Naive B cell (primary cell): ENCODE results near the gene POC5. TPM values are rescaled to one million over a fixed set of nuclear protein-coding genes. Genes with fewer than 3 reads are reported as not detected.
"Not testable (repeated sequence)": the region's sequence is repeated elsewhere in the genome, so short reads cannot be mapped to it uniquely, and the experiment has no call there.

Experiments
- ATAC-seq, 2 donors: fragments of 150-1000 bp; cut with Tn5 transposase; 2 replicates each; pipeline ENCODE4 v1.10.0; 2021; ENCODE audit warnings: low read depth in 2 of 2, mild to moderate bottlenecking in 2 of 2, moderate library complexity in 2 of 2
- DNase-seq: peaks from one replicate; pipeline ENCODE4 v3.0.0; 2022
- H3K27ac Mint-ChIP-seq, 6 donors: one replicate each; pipeline ENCODE4 v1.8.0; 2020 to 2022; ENCODE audit warnings: mild to moderate bottlenecking in 6 of 6, mixed read lengths in 6 of 6, moderate library complexity in 5 of 6, inconsistent platforms in 2 of 6
- H3K27me3 Mint-ChIP-seq, 3 donors: one replicate each; pipeline ENCODE4 v1.8.0; 2021 to 2022; ENCODE audit warnings: mixed read lengths in 3 of 3, mild to moderate bottlenecking in 1 of 3
- H3K36me3 Mint-ChIP-seq, 2 donors: one replicate each; pipeline ENCODE4 v1.8.0; 2020 to 2022; ENCODE audit warnings: mixed read lengths in 2 of 2, inconsistent platforms in 1 of 2, mild to moderate bottlenecking in 1 of 2
- H3K4me1 Mint-ChIP-seq, 3 donors: one replicate each; pipeline ENCODE4 v1.8.0; 2020 to 2022; ENCODE audit warnings: mixed read lengths in 3 of 3, inconsistent platforms in 1 of 3, mild to moderate bottlenecking in 1 of 3, moderate library complexity in 1 of 3
- H3K4me3 Mint-ChIP-seq, 8 donors: one replicate each; pipeline ENCODE4 v1.8.0; 2020 to 2022; ENCODE audit warnings: mild to moderate bottlenecking in 8 of 8, mixed read lengths in 8 of 8, moderate library complexity in 8 of 8, inconsistent platforms in 2 of 8
- H3K9me3 Mint-ChIP-seq, 7 donors: one replicate each; pipeline ENCODE4 v1.8.0; 2020 to 2022; ENCODE audit warnings: mixed read lengths in 7 of 7, mild to moderate bottlenecking in 5 of 7, inconsistent platforms in 2 of 7, moderate library complexity in 1 of 7
- polyA plus RNA-seq, 6 donors: library from polyadenylated mRNA; unstranded; fragments of 300-500 nt; fragmentation: Illumina TruSeq; gene quantifications; one replicate each; pipeline ENCODE4 v1.2.3, GENCODE V29; 2021; ENCODE audit warnings: low read depth in 6 of 6

Gene POC5
- polyA plus RNA-seq, 6 donors from 2014 or later = 11.1 to 26.7 (median 18.9) TPM

DNA sequence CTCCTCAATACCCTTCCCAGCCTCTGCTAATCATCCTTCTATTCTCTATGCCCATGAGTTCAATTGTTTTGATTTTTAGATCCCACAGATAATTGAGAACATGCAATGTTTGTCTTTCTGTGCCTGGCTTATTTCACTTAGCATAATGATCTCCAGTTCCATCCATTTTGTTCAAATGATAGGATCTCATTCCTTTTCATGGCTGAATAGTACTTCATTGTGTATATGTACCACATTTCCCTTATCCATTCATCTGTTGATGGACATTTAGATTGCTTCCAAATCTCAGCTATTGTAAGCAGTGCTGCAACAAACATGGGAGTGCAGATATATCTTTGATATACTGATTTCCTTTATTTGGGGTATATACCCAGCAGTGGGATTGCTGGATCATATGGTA is 9.0 kb upstream of the POC5 start:
- Mint-ChIP-seq H3K27me3 (peaks cover 12 to 27% (median 23%) of the 10 kb centered on the region in 3 donors), H3K9me3 (peaks cover 0 to 16% (median 5%) of the 10 kb centered on the region in 7 donors)
- H3K4me1 Mint-ChIP-seq, H3K4me3 Mint-ChIP-seq, ATAC-seq, H3K27ac Mint-ChIP-seq, H3K36me3 Mint-ChIP-seq, DNase-seq: not testable (repeated sequence)

DNA sequence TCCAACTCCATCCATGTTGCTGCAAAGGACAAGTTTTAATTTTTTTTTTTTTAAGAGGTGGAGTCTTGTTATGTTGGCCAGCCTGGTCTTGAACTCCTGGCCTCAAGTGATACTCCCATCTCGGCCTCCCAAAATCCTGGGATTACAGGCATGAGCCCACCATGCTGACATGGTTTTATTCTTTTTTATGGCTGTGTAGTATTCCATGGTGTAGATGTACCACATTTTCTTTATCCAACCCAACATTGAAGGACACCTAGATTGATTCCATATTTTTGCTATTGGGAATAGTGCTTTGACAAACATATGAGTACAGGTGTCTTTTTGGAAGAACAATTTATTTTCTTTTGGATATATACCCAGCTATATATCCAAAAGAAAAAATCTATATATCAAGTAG is 6.1 kb upstream of the POC5 start:
- H3K9me3 Mint-ChIP-seq = peaks cover 0 to 16% (median 5%) of the 10 kb centered on the region in 7 donors
- no peak for DNase-seq
- H3K27me3 Mint-ChIP-seq = peaks cover 22 to 35% (median 27%) of the 10 kb centered on the region in 3 donors
- ATAC-seq = no peak
- no peak overlapping the region for H3K27ac Mint-ChIP-seq
- H3K4me3 Mint-ChIP-seq = no peak overlapping the region
- H3K36me3 Mint-ChIP-seq = no peaks in the 10 kb centered on the region
- H3K4me1 Mint-ChIP-seq = no peaks in the 10 kb centered on the region

DNA sequence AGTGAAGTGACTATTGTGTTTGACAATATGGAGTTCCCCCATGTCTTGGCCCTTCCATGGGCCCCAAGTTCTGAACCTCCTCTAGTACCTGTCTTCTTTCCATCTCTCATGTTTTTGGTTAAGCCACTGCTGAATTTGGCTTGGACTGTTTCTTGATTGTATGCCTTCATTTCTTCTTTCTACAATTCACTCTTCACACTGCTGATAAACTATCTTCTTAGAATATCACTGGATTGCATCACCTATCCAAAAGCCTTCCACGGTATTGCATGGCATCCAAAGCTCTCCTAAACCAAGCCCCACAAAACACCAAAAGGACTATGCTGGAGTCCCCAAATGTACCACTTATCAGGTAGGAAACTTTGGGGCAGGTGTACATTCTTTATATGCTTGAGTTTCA is 4.3 kb upstream of the POC5 start:
- ATAC-seq (no peak), DNase-seq (no peak)

DNA sequence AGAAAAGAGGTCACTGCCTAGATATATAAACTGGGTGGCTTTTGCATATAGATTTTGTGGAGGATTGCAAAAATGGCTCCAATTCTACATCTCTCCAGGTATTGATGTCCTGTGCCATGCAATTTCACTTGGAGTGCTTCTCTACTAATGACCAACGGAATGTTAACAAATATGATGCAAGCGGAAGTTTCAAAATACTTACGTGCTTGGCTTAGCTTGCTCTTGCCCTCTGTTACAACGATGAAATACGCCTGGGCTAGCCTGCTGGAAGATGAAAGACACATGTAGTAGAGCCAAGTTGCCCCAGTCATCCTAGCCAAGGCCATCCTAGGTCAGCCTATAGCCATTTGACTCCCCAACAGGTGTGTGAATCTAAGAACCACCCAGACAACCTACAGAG is 3.6 kb upstream of the POC5 start:
- Mint-ChIP-seq H3K4me3 (no peak overlapping the region), H3K27ac (no peak overlapping the region), H3K4me1 (peaks cover 5 to 17% (median 17%) of the 10 kb centered on the region in 3 donors), H3K36me3 (no peaks in the 10 kb centered on the region), H3K9me3 (peaks cover 0 to 11% (median 5%) of the 10 kb centered on the region in 7 donors), H3K27me3 (peaks cover 16 to 26% (median 22%) of the 10 kb centered on the region in 3 donors)
- no peak for DNase-seq
- no peak for ATAC-seq

More for the DNA sequence above, 4.3 kb upstream of the POC5 start:
- peaks cover 16 to 32% (median 22%) of the 10 kb centered on the region in 3 donors for H3K27me3 Mint-ChIP-seq
- no peak overlapping the region for H3K27ac Mint-ChIP-seq
- no peaks in the 10 kb centered on the region for H3K36me3 Mint-ChIP-seq
- H3K9me3 Mint-ChIP-seq = peaks cover 0 to 16% (median 5%) of the 10 kb centered on the region in 7 donors
- H3K4me3 Mint-ChIP-seq = peak overlapping the region in 1 of 8 donors; percentile 23
- H3K4me1 Mint-ChIP-seq = peaks cover under 1 to 11% (median 10%) of the 10 kb centered on the region in 3 donors

DNA sequence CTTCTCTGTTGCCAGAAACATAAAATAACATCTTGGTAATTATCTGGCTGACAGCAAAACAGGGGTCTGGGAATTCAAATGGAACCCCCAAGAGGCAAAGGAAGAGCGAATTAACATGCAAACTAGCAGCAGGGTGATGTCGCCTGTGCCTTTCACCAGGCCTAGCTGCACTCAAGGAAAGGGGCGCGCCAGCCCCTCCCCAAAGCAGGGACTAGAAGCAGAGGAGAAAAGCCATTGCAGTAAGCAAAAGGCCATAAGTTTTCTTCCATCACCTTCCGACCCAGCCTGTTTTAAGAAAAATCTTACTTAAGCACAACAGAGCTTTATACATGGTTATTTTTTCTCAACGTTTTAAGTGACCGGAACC is 539 bp downstream of the POC5 start:
- H3K36me3 Mint-ChIP-seq = peaks cover 5 to 17% of the 10 kb centered on the region in 2 donors
- H3K27ac Mint-ChIP-seq = peak overlapping the region; percentile 96 to 99 (median 98)
- DNase-seq = no peak
- peaks cover 0 to 1% (median 0%) of the 10 kb centered on the region in 7 donors for H3K9me3 Mint-ChIP-seq
- peaks cover 25 to 39% (median 37%) of the 10 kb centered on the region in 3 donors for H3K4me1 Mint-ChIP-seq
- peak in 1 of 2 donors; percentile 3 for ATAC-seq
- peak overlapping the region; percentile 98 to 100 (median 100) for H3K4me3 Mint-ChIP-seq
- H3K27me3 Mint-ChIP-seq = peaks cover 8 to 16% (median 13%) of the 10 kb centered on the region in 3 donors

DNA sequence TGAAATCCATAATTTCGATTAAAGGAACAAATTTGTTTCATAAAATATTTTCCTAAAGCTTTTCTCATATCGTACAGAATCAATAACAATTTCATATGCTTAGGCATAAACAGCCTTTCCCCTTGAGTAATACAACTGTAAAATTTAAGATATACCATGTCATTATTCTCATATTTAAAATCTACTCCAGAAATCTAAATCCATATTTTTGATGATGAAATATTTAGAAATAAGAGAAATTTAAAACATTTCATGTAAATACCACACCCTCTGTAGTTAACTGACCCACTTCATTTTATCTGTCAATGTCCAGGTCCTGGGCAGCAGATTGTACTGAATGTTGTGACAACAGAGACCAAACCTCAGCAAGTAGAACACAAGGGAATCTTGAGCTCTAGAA is 5.1 kb downstream of the POC5 start:
- H3K4me1 Mint-ChIP-seq = peaks cover 34 to 45% (median 38%) of the 10 kb centered on the region in 3 donors

DNA sequence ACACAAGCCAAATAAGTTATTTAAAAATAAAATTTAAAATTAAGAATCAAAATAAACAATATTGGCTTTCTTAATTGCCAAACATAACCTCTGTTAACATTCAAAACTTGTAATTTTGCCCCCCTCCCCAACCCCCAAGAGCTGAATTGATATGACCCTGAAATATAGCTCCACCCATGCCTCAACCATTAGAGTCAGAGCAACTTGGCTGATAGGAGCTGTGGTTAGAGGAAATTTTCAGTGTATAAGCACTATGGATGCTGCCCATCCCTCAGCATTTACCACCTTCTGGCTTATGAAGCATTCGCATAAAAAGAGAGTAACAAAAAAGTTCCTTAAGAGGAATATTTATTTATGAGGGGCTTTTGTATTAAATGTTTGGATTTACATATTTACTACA is 6.1 kb downstream of the POC5 start:
- Mint-ChIP-seq H3K27ac (no peak overlapping the region), H3K27me3 (no peaks in the 10 kb centered on the region), H3K36me3 (peaks cover 5 to 17% of the 10 kb centered on the region in 2 donors), H3K4me1 (peaks cover 28 to 35% (median 30%) of the 10 kb centered on the region in 3 donors), H3K9me3 (no peaks in the 10 kb centered on the region), H3K4me3 (no peak overlapping the region)
- ATAC-seq (no peak), DNase-seq (no peak)

More for the DNA sequence above, 5.1 kb downstream of the POC5 start:
- DNase-seq (no peak), ATAC-seq (no peak)
- no peaks in the 10 kb centered on the region for H3K9me3 Mint-ChIP-seq
- no peak overlapping the region for H3K4me3 Mint-ChIP-seq
- no peak overlapping the region for H3K27ac Mint-ChIP-seq
- peaks cover 5 to 17% of the 10 kb centered on the region in 2 donors for H3K36me3 Mint-ChIP-seq
- no peaks in the 10 kb centered on the region for H3K27me3 Mint-ChIP-seq

DNA sequence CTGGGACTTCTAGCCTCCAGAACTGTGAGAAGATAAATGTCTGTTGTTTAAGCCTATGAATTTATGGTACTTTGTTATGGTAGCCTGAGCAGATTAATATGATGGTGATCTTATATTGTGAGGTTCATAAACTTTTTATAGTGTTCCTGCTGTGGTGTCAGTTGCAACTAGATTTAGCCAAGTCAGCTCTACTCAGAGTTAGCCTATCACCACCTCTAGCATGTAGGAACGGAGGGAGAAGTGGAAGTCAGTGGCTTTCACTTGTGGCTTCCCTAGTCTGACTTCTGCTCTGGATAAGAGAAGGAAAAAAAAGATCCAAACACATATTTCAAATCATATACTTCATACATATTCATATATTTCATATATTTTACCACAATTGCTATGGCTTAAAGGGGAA is 6.6 kb downstream of the POC5 start:
- peaks cover 24 to 30% (median 26%) of the 10 kb centered on the region in 3 donors for H3K4me1 Mint-ChIP-seq
- no peaks in the 10 kb centered on the region for H3K27me3 Mint-ChIP-seq
- DNase-seq (no peak), ATAC-seq (no peak)
- peaks cover 5 to 17% of the 10 kb centered on the region in 2 donors for H3K36me3 Mint-ChIP-seq
- H3K9me3 Mint-ChIP-seq = no peaks in the 10 kb centered on the region
- H3K4me3 Mint-ChIP-seq = no peak overlapping the region
- no peak overlapping the region for H3K27ac Mint-ChIP-seq

DNA sequence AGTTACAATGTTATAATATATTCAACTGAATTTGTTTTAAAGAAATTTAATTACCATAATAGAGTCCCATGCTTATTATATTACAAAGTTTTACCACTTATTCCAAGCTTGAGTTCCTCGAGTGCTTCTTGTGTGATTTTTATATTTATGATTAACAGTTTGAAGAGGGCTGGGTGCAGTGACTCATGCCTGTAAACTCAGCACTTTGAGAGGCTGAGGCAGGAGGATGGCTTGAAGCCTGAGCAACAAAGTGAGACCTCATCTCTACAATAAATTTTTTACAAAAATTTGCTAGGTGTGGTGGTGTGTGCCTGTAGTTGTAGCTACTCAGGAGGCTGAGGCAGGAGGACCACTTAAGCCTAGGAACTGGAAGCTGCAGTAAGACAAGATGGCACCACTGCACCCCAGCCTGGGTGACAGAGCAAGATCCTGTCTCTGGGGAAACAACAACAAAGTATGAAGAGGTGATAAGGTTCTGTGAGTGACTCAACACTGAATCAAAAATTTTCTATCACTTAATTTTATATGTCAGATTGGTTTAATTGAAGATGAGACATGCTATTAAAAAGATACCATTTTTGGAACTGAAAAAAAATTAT is 9.2 kb downstream of the POC5 start:
- Mint-ChIP-seq H3K4me1 (peaks cover 7 to 10% (median 9%) of the 10 kb centered on the region in 3 donors), H3K27me3 (no peaks in the 10 kb centered on the region), H3K9me3 (no peaks in the 10 kb centered on the region), H3K27ac (peak overlapping the region in 1 of 6 donors; percentile 78), H3K36me3 (peaks cover 0 to under 1% of the 10 kb centered on the region in 2 donors), H3K4me3 (no peak overlapping the region)
- DNase-seq (no peak), ATAC-seq (no peak)

DNA sequence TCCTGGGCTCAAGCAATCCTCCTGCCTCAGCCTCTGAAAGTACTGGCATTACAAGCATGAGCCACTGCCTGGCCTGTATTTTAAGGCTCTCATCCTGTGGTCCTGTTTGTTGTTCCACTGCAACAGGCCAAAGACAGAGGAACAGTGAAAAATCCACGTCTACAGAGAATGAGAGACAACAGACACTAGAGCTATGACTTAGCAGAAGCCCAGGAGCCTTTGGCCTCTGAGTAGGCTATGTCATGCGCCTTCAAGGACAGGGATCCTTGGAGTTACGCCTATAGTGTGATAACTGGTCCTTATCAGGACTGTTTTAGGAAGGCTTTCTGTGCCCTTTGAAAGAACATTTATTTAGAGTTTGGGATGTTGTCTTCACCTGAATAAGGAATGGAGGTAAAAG is 10.5 kb downstream of the POC5 start:
- Mint-ChIP-seq H3K27ac (no peak overlapping the region), H3K4me3 (no peak overlapping the region), H3K9me3 (no peaks in the 10 kb centered on the region), H3K27me3 (no peaks in the 10 kb centered on the region), H3K36me3 (peaks cover 8 to 13% of the 10 kb centered on the region in 2 donors), H3K4me1 (peaks cover 7 to 10% (median 9%) of the 10 kb centered on the region in 3 donors)
- ATAC-seq (no peak), DNase-seq (no peak)

DNA sequence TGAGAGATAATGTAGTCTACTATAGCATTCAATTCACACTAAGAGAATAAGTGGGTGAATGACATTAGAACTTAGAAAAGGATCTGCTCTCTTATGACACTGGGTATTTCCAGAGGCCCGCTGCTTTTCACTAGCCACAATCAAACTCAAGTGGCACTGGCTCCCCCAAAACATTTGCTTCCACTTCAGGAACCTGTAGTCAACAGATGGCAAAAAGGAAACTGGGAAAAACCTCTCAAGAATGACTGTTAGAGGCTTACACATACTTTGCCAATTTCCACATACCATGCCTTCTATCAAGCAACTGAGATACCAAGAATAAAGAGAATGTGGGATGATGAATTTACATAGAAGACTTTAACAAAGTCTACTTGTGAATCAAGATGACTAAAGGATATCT is 11.2 kb downstream of the POC5 start:
- Mint-ChIP-seq H3K27ac (peak overlapping the region in 1 of 6 donors; percentile 30), H3K4me1 (peaks cover 7 to 10% (median 9%) of the 10 kb centered on the region in 3 donors), H3K36me3 (peaks cover 8 to 15% of the 10 kb centered on the region in 2 donors), H3K27me3 (no peaks in the 10 kb centered on the region), H3K9me3 (no peaks in the 10 kb centered on the region), H3K4me3 (no peak overlapping the region)
- ATAC-seq (no peak), DNase-seq (no peak)

DNA sequence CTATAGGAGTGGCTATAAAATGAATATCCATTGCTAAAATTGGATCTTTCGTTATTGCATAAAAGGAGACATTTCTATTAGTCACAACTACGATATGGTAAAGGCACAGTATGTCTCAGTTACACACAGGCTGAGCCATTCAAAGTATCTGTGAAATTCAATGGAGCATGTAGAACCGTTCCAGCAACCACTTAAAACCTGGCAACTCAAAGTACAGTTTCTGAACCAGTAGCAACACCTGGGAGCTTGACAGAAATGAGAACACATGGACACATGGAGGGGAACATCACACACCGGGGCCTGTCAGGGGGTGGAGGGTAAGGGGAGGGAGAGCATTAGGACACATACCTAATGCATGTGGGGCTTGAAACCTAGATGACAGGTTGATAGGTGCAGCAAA is 15.4 kb downstream of the POC5 start:
- ATAC-seq (no peak), DNase-seq (no peak)
- Mint-ChIP-seq H3K27me3 (no peaks in the 10 kb centered on the region), H3K4me3 (no peak overlapping the region), H3K27ac (no peak overlapping the region), H3K36me3 (peaks cover 19 to 23% of the 10 kb centered on the region in 2 donors), H3K4me1 (peaks cover 0 to 7% (median 4%) of the 10 kb centered on the region in 3 donors), H3K9me3 (peaks cover 0 to 2% (median 0%) of the 10 kb centered on the region in 7 donors)

DNA sequence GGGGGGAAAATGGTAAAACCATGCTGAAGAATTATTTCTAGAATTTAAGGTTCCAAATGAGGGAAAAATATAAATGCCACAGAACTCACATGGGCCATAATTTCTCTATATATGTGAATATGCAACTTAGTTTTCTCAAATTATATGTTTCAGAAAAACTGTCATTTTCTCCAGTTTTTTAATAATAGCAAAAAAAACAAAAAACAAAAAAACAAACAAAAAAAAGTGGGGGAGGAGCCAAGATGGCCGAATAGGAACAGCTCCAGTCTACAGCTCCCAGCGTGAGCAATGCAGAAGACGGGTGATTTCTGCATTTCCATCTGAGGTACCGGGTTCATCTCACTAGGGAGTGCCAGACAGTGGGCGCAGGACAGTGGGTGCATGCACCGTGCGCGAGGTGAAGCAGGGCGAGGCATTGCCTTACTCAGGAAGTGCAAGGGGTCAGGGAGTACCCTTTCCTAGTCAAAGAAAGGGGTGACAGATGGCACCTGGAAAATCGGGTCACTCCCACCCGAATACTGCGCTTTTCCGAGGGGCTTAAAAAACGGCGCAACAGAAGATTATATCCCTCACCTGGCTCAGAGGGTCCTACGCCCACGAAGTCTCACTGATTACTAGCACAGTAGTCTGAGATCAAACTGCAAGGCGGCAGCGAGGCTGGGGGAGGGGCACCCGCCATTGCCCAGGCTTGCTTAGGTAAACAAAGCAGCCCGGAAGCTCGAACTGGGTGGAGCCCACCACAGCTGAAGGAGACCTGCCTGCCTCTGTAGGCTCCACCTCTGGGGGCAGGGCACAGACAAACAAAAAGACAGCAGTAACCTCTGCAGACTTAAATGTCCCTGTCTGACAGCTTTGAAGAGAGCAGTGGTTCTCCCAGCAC is 21.5 kb downstream of the POC5 start:
- not testable (repeated sequence) for H3K9me3 Mint-ChIP-seq, ATAC-seq, H3K27me3 Mint-ChIP-seq, DNase-seq, H3K4me1 Mint-ChIP-seq, H3K4me3 Mint-ChIP-seq
- H3K27ac Mint-ChIP-seq = peak overlapping the region in 1 of 6 donors; percentile 37
- H3K36me3 Mint-ChIP-seq = peaks cover 13 to 20% of the 10 kb centered on the region in 2 donors
